ENCODE measurements around the gene COBL.
A peak's percentile ranks its signal among the peaks of the same experiment; 100 is the strongest.

The COBL gene

DNA sequence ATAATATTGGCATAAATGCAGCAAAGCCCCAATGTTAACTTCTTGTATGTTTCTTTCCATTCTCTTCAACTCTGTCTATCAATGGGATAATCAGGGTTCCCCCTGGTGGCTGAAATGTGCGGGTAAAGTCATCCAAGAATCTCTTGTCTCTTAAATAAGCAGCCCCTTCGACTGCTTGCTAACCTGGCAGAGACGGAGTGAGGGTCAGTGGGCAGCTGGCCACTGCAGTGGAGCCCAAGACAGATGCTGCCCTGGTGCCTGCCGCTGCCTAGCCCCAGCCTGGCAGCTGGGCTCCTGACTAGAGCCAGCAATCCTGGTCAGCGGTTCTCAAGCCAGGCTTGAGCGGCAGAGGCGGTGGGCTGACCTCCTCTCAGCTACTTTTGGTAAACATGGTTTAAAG, 248.9 kb downstream of the COBL start:
- DNase-seq (ENCODE audit: extremely low read depth, insufficient read length) = no peak
- no peaks in the 10 kb centered on the region for H3K36me3 ChIP-seq (ENCODE audit: control insufficient read depth, insufficient read depth, low read length)
- H3K4me3 ChIP-seq (replicated peaks; ENCODE audit: low read depth, low read length) = no peak overlapping the region
- H3K27me3 ChIP-seq (replicated peaks; ENCODE audit: control insufficient read depth, insufficient read depth, low read length) = no peaks in the 10 kb centered on the region
- TF ChIP-seq, protein P1, sequence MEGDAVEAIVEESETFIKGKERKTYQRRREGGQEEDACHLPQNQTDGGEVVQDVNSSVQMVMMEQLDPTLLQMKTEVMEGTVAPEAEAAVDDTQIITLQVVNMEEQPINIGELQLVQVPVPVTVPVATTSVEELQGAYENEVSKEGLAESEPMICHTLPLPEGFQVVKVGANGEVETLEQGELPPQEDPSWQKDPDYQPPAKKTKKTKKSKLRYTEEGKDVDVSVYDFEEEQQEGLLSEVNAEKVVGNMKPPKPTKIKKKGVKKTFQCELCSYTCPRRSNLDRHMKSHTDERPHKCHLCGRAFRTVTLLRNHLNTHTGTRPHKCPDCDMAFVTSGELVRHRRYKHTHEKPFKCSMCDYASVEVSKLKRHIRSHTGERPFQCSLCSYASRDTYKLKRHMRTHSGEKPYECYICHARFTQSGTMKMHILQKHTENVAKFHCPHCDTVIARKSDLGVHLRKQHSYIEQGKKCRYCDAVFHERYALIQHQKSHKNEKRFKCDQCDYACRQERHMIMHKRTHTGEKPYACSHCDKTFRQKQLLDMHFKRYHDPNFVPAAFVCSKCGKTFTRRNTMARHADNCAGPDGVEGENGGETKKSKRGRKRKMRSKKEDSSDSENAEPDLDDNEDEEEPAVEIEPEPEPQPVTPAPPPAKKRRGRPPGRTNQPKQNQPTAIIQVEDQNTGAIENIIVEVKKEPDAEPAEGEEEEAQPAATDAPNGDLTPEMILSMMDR (IDR thresholded peaks at IDR 0.05; ENCODE audit: insufficient read depth, low read length, poor library complexity, severe bottlenecking) = peak; percentile 65

DNA sequence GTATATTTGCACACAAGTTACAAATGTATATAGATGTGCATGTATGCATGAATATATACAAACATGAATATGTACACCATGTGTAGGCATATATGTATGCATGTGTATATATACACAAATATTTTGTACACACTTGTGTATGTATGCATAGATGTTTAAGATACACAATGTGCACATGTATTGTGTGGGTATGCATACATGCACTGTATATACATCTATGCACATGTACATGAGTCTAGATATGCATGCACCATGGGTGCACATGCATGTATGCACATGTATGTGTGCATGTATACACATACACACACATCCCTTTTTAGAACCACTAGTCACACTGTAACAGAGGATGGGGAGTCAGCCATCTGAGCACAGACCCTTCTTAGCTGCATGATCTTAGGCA, 249.4 kb downstream of the COBL start:
- Histone ChIP-seq H3K27me3 (replicated peaks; ENCODE audit: control insufficient read depth, insufficient read depth, low read length) (no peaks in the 10 kb centered on the region; the same call in 1 of the 2 replicates), H3K36me3 (ENCODE audit: control insufficient read depth, insufficient read depth, low read length) (no peaks in the 10 kb centered on the region), H3K4me3 (replicated peaks; ENCODE audit: low read depth, low read length) (no peak overlapping the region)
- no peak for DNase-seq (ENCODE audit: extremely low read depth, insufficient read length)
- TF ChIP-seq, protein P1 (IDR thresholded peaks at IDR 0.05; ENCODE audit: insufficient read depth, low read length, poor library complexity, severe bottlenecking) = no peak

DNA sequence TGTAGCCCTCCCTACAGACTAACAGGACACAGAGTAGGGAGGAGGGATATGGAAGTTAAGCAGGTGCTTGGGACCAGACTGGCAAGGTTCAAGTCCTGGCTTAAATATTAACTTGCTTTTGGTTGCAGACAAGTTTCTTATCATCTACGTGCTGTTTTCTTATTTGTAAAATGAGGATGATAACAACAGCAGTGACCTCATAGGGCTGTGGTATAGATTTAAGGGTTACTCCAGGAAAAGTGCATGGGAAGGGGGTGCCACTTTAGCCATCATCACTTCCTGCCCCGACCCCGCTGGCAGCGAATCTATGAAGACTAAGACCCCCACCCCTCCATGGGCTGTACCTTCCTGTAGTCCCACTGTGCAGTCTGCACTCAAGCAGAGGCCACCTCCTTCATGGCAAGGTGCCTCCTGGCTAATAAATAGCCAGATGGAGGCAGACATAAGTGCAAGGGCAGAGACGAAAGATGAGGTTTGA, 250.2 kb downstream of the COBL start:
- DNase-seq (ENCODE audit: extremely low read depth, insufficient read length) = no peak
- H3K4me3 ChIP-seq (replicated peaks; ENCODE audit: low read depth, low read length) = no peak overlapping the region
- no peaks in the 10 kb centered on the region for H3K36me3 ChIP-seq (ENCODE audit: control insufficient read depth, insufficient read depth, low read length)
- no peaks in the 10 kb centered on the region; the same call in 1 of the 2 replicates for H3K27me3 ChIP-seq (replicated peaks; ENCODE audit: control insufficient read depth, insufficient read depth, low read length)
- TF ChIP-seq, protein P1 (IDR thresholded peaks at IDR 0.05; ENCODE audit: insufficient read depth, low read length, poor library complexity, severe bottlenecking) = no peak

DNA sequence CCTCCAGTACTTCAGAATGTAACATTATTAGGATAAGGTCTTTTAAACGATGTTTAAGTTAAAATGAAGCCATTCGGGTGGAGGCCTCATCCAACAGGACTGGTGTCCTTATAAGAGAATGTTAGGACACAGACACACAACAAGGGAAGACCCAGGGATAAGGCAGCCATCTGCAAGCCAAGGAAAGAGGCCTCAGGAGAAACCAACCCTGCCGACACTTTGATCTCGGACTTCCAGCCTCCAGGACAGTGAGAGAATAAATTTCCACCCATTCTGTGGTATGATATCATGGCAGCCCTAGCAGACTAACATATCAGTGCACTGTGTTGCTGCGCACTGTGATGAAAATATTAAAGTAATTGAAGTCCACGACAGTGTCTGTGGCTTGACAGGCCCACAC, 250.8 kb downstream of the COBL start:
- Histone ChIP-seq H3K27me3 (replicated peaks; ENCODE audit: control insufficient read depth, insufficient read depth, low read length) (no peaks in the 10 kb centered on the region; the same call in 1 of the 2 replicates), H3K36me3 (ENCODE audit: control insufficient read depth, insufficient read depth, low read length) (no peaks in the 10 kb centered on the region), H3K4me3 (replicated peaks; ENCODE audit: low read depth, low read length) (no peak overlapping the region)
- DNase-seq (ENCODE audit: extremely low read depth, insufficient read length) = no peak
- TF ChIP-seq, protein P1 (IDR thresholded peaks at IDR 0.05; ENCODE audit: insufficient read depth, low read length, poor library complexity, severe bottlenecking) = no peak

DNA sequence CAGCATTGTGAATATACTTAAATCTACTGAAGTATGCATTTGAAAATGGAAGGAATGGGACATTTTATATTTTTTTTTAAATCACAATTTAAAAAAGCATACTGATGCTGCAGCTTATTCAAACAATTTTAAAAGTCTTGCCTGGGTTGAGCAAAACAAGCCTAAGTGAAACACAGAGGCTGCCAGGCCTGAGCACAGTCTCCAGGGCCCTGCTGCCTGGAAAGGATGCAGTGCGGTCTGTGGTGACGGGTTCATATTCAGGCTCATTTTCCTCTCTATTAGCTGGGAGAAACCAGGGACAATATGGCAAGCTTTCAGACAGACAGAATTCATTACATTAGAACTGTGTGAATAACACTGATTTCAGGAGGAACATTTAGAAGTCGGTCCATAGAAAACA, 251.9 kb downstream of the COBL start:
- TF ChIP-seq, protein P1 (IDR thresholded peaks at IDR 0.05; ENCODE audit: insufficient read depth, low read length, poor library complexity, severe bottlenecking) = no peak
- DNase-seq (ENCODE audit: extremely low read depth, insufficient read length) = no peak
- Histone ChIP-seq H3K27me3 (replicated peaks; ENCODE audit: control insufficient read depth, insufficient read depth, low read length) (no peaks in the 10 kb centered on the region; the same call in 1 of the 2 replicates), H3K36me3 (ENCODE audit: control insufficient read depth, insufficient read depth, low read length) (no peaks in the 10 kb centered on the region), H3K4me3 (replicated peaks; ENCODE audit: low read depth, low read length) (no peak overlapping the region)

Data from GM06990 (cell line).